Endothelial cell of umbilical vein (primary cell): Measurements from ENCODE around the gene PSAT1. TPM values are rescaled to one million over a fixed set of nuclear protein-coding genes. Genes with fewer than 3 reads are reported as not detected.

ENCODE experiments used
- BruUV-seq: library from RNA; stranded (reverse); fragments of 400-500 nt; replicated peaks from 2 replicates; lab custom pipeline; 2021; lab: Mats Ljungman, UMichigan
- CTCF ChIA-PET: fragments of 300-600, 350-600 bp; sonication (Branson Sonifier 250); formaldehyde crosslinking; loops from one replicate; lab custom pipeline; 2021; ENCODE audit warnings: antibody characterized with exemption, inconsistent platforms; lab: Charles Lee
- POLR2A ChIA-PET: fragments of 300-600, 350-600 bp; sonication (Branson Sonifier 250); formaldehyde crosslinking; loops from one replicate; lab custom pipeline; 2021; ENCODE audit warnings: antibody characterized with exemption, inconsistent platforms; lab: Charles Lee
- DNase-seq: peaks from one replicate; pipeline ENCODE4 v3.0.0-alpha.2; 2011; ENCODE audit warnings: low read depth, low spot score
- FAIRE-seq: peaks from 2 replicates; lab custom pipeline; 2011; peaks lifted over from hg19 to GRCh38; lab: Jason Lieb, UNC
- H2AFZ ChIP-seq: 2 replicates; pipeline ENCODE4 v1.6.0; 2012; ENCODE audit warnings: low read depth, low read length, control low read depth, inconsistent platforms
- H3K27ac ChIP-seq: 2 replicates; pipeline ENCODE4 v1.5.1; 2011; ENCODE audit warnings: low read depth, mild to moderate bottlenecking, control low read depth, low read length, moderate library complexity; ENCODE audit not compliant: insufficient read depth
- H3K27me3 ChIP-seq, 2 experiments: 2 replicates each; pipeline versions ENCODE4 v1.6.0 to v1.6.1; 2011; ENCODE audit warnings: low read length in 2 of 2, mixed read lengths in 1 of 2; ENCODE audit not compliant: control insufficient read depth in 2 of 2, insufficient read depth in 2 of 2
- H3K36me3 ChIP-seq, 2 experiments: 2 replicates in 1 of 2; 3 replicates in 1 of 2; pipeline ENCODE4 v1.5.1; 2011; ENCODE audit warnings: low read length in 2 of 2, mild to moderate bottlenecking in 1 of 2, moderate library complexity in 1 of 2; ENCODE audit not compliant: control insufficient read depth in 2 of 2, insufficient read depth in 2 of 2; ENCODE audit errors: extremely low read depth in 1 of 2
- H3K4me1 ChIP-seq: 3 replicates; pipeline ENCODE4 v1.5.1; 2011; ENCODE audit warnings: mild to moderate bottlenecking, low read length; ENCODE audit not compliant: control insufficient read depth, insufficient read depth; ENCODE audit errors: extremely low read depth
- H3K4me2 ChIP-seq: 2 replicates; pipeline ENCODE4 v1.6.1; 2011; ENCODE audit warnings: low read length, control low read depth, mixed read lengths; ENCODE audit not compliant: insufficient read depth
- H3K4me3 ChIP-seq, 3 experiments: fragments of 200-600 bp in 1 of 3; sonication (generic), shearing (Covaris generic) in 1 of 3; replicated peaks in 1 of 3; 2 replicates each; pipeline ENCODE4 v1.5.1; 2011 to 2016; ENCODE audit warnings: control low read depth in 3 of 3, low read length in 3 of 3, mild to moderate bottlenecking in 2 of 3, inconsistent platforms in 1 of 3, low read depth in 1 of 3, moderate library complexity in 1 of 3; ENCODE audit not compliant: insufficient read depth in 1 of 3
- H3K79me2 ChIP-seq: 2 replicates; pipeline ENCODE4 v1.6.0; 2012; ENCODE audit warnings: low read length, inconsistent platforms; ENCODE audit not compliant: control insufficient read depth, insufficient read depth
- H3K9ac ChIP-seq: replicated peaks from 2 replicates; pipeline ENCODE3; 2011; ENCODE audit warnings: low read length, control low read depth; ENCODE audit not compliant: insufficient read depth; ENCODE audit errors: extremely low read depth
- H3K9me1 ChIP-seq: replicated peaks from 3 replicates; pipeline ENCODE4 v1.6.0; 2011; ENCODE audit warnings: mild to moderate bottlenecking, low read length; ENCODE audit not compliant: control insufficient read depth, insufficient read depth; ENCODE audit errors: extremely low read depth
- H3K9me3 ChIP-seq: replicated peaks from 2 replicates; pipeline ENCODE4 v1.5.1; 2012; ENCODE audit warnings: low read length, inconsistent platforms; ENCODE audit not compliant: control insufficient read depth, insufficient read depth
- H4K20me1 ChIP-seq: replicated peaks from 2 replicates; pipeline ENCODE3; 2011; ENCODE audit warnings: mild to moderate bottlenecking, low read length; ENCODE audit not compliant: control insufficient read depth, insufficient read depth; ENCODE audit errors: extremely low read depth
- CTCF ChIP-seq, 2 donors: IDR thresholded peaks; 1 replicate in 1 of 2; 2 replicates in 1 of 2; pipeline ENCODE4 v1.5.1; 2011; ENCODE audit warnings: low read length in 2 of 2, mild to moderate bottlenecking in 2 of 2, moderate library complexity in 2 of 2, control low read depth in 1 of 2, inconsistent platforms in 1 of 2, low read depth in 1 of 2; ENCODE audit not compliant: insufficient read depth in 1 of 2; ENCODE audit errors: extremely low read depth in 1 of 2
- EZH2 ChIP-seq: IDR thresholded peaks from 2 replicates; pipeline ENCODE4 v1.6.1; 2012; ENCODE audit warnings: borderline replicate concordance, low read depth, mild to moderate bottlenecking, moderate library complexity, low read length, inconsistent platforms; ENCODE audit not compliant: severe bottlenecking
- FOS ChIP-seq: IDR thresholded peaks from 2 replicates; pipeline ENCODE4 v1.6.1; 2011; ENCODE audit warnings: mild to moderate bottlenecking, low read length, moderate library complexity, borderline replicate concordance; ENCODE audit not compliant: insufficient read depth
- GATA2 ChIP-seq: IDR thresholded peaks from 2 replicates; pipeline ENCODE4 v1.7.0; 2011; ENCODE audit warnings: low read depth, mild to moderate bottlenecking, moderate library complexity, mixed read lengths, low read length; ENCODE audit not compliant: insufficient read length, insufficient read depth
- JUN ChIP-seq: IDR thresholded peaks from 2 replicates; pipeline ENCODE4 v1.6.1; 2011; ENCODE audit warnings: borderline replicate concordance, low read depth; ENCODE audit not compliant: insufficient read length, insufficient read depth
- MAX ChIP-seq: IDR thresholded peaks from 2 replicates; pipeline ENCODE4 v1.6.1; 2011; ENCODE audit not compliant: insufficient read depth, insufficient read length
- MYC ChIP-seq: IDR thresholded peaks from one replicate; pipeline ENCODE4 v1.6.1; 2011; ENCODE audit warnings: mild to moderate bottlenecking, low read depth, low read length
- POLR2A ChIP-seq: IDR thresholded peaks from 2 replicates; pipeline ENCODE4 v1.6.1; 2012; ENCODE audit warnings: low read depth, mild to moderate bottlenecking, control low read depth, low read length
- POLR2AphosphoS5 ChIP-seq: IDR thresholded peaks from 2 replicates; pipeline ENCODE4 v1.6.1; 2012; ENCODE audit warnings: low read depth, mild to moderate bottlenecking, control low read depth, low read length, moderate library complexity; ENCODE audit not compliant: insufficient read depth
- dilution Hi-C: fragments of 300-500 bp; cut with MboI; formaldehyde crosslinking; loops from one replicate; pipeline ENCODE4 v1.15.0; 2019; ENCODE audit warnings: low sequenced_read_pairs; ENCODE audit not compliant: extremely low pct_ligation_motif_present
- intact Hi-C: fragments of 100-400 bp; cut with micrococcal nuclease; formaldehyde crosslinking; loops from one replicate; pipeline ENCODE4 v1.10.0; 2022
- polyA plus RNA-seq, 4 experiments: library from polyadenylated mRNA; depleted of rRNA in 3 of 4; stranded (reverse) in 3 of 4; unstranded in 1 of 4; fragments of >200 nt; gene quantifications; 2 replicates each; pipeline versions ENCODE4 v1.2.1 to v1.2.3, GENCODE V29; 2011 to 2012; ENCODE audit warnings: missing spikeins in 1 of 4
- total RNA-seq: library from RNA; stranded (reverse); gene quantifications from 2 replicates; pipeline ENCODE4 v1.2.3, GENCODE V29; 2021

PSAT1 gene
- total and polyA plus RNA-seq, 2 donors (not counting 3 experiments of a cell fraction or from before 2014, with no cell fraction given): 19.1 to 47.3 TPM

GRCh38 chr9:78297672-78297961 is 692 bp downstream of the PSAT1 start:
- intact Hi-C loops: loop anchor here (1.0 to 5.0 kb wide), 4 partner anchors 37 to 1275 kb away; partner anchors contain the start of genes CEP78 and TLE4

GRCh38 chr9:78298046-78298765 is 1.3 kb downstream of the PSAT1 start:
- H3K9me1 ChIP-seq: no peaks in the 10 kb centered on the region
- TF ChIP-seq EZH2 (no peak), MYC (no peak), FOS (no peak), POLR2AphosphoS5 (no peak), JUN (no peak), MAX (no peak), GATA2 (no peak), CTCF (IDR thresholded peaks at IDR 0.05; ENCODE audit: extremely low read depth in 1 of 2, insufficient read depth in 1 of 2, low read depth in 1 of 2, low read length in 2 of 2) (no peak), POLR2A (no peak)
- intact Hi-C loops (loop anchor here (5.0 kb wide), 1 partner anchor 1274 kb away; the partner anchor contains the start of gene TLE4), dilution Hi-C loops (no loop called here)
- H4K20me1 ChIP-seq: no peaks in the 10 kb centered on the region
- peaks cover 3% of the 10 kb centered on the region for H3K4me1 ChIP-seq
- POLR2A ChIA-PET: interaction anchor here (0.6 kb wide), 2 partner anchors 11 to 547 kb away, joined by 5 read pairs; no protein-coding TSS in a partner anchor
- BruUV-seq: no TSS peak
- peak overlapping the region; percentile 43 for H3K9ac ChIP-seq
- H3K4me3 ChIP-seq: peak overlapping the region; percentile 44 to 72 (median 67)
- FAIRE-seq (no peak), DNase-seq (peak; percentile 10)
- peak overlapping the region; percentile 1 for H3K27ac ChIP-seq
- peaks cover 10% of the 10 kb centered on the region for H3K79me2 ChIP-seq
- no peaks in the 10 kb centered on the region for H3K27me3 ChIP-seq
- H3K4me2 ChIP-seq: peak overlapping the region; percentile 62
- H3K36me3 ChIP-seq: peaks cover 0 to 5% of the 10 kb centered on the region in 2 experiments
- CTCF ChIA-PET: interaction anchor here (0.9 to 1.9 kb wide), 9 partner anchors 11 to 1488 kb away, joined by 3 to 13 read pairs (median 4); no protein-coding TSS in a partner anchor
- H2AFZ ChIP-seq: peak overlapping the region; percentile 61
- H3K9me3 ChIP-seq: no peaks in the 10 kb centered on the region

More at GRCh38 chr9:78297672-78297961, 692 bp downstream of the PSAT1 start:
- Histone ChIP-seq H3K4me1 (peaks cover 3% of the 10 kb centered on the region), H4K20me1 (no peaks in the 10 kb centered on the region), H2AFZ (peak overlapping the region; percentile 61), H3K4me3 (peak overlapping the region; percentile 44 to 72 (median 60)), H3K79me2 (peaks cover 10% of the 10 kb centered on the region), H3K4me2 (peak overlapping the region; percentile 62), H3K27me3 (no peaks in the 10 kb centered on the region), H3K9me3 (no peaks in the 10 kb centered on the region), H3K36me3 (peaks cover 0 to 2% of the 10 kb centered on the region in 2 experiments), H3K9me1 (no peaks in the 10 kb centered on the region), H3K9ac (peak overlapping the region; percentile 37), H3K27ac (peak overlapping the region; percentile 1)
- dilution Hi-C loops: no loop called here
- CTCF ChIA-PET: interaction anchor here (0.9 to 1.9 kb wide), 11 partner anchors 12 to 1487 kb away, joined by 3 to 13 read pairs (median 4); no protein-coding TSS in a partner anchor
- DNase-seq: no peak
- FAIRE-seq: no peak
- no TSS peak for BruUV-seq
- TF ChIP-seq MYC: no peak
- no peak for TF ChIP-seq MAX
- TF ChIP-seq GATA2: no peak
- no peak for TF ChIP-seq EZH2
- TF ChIP-seq FOS: no peak
- TF ChIP-seq POLR2AphosphoS5: no peak
- POLR2A ChIA-PET: no interaction called here
